Activated CD8-positive, alpha-beta memory T cell treated with anti-CD3 and anti-CD28 coated beads, Interleukin-2, amount 50 U/mL, for 1 hour (primary cell): ENCODE measurements around the gene GALNT17.

ENCODE experiments used
- DNase-seq: peaks from one replicate; pipeline ENCODE4 v3.0.0-alpha.2; 2020; ENCODE audit errors: extremely low read depth

GALNT17 gene

GRCh38 chr7:71389976-71390375, 258.0 kb downstream of the GALNT17 start:
- DNase-seq: no peak

GRCh38 chr7:71393661-71394060, 261.7 kb downstream of the GALNT17 start:
- no peak for DNase-seq

GRCh38 chr7:71402684-71403083, 270.7 kb downstream of the GALNT17 start:
- no peak for DNase-seq

GRCh38 chr7:71403202-71403946, 271.4 kb downstream of the GALNT17 start:
- no peak for DNase-seq

- DNase-seq: no peak
These were observed 272.9 kb downstream of the GALNT17 start for GRCh38 chr7:71404726-71405345.

GRCh38 chr7:71408271-71408670, 276.3 kb downstream of the GALNT17 start:
- no peak for DNase-seq

DNA sequence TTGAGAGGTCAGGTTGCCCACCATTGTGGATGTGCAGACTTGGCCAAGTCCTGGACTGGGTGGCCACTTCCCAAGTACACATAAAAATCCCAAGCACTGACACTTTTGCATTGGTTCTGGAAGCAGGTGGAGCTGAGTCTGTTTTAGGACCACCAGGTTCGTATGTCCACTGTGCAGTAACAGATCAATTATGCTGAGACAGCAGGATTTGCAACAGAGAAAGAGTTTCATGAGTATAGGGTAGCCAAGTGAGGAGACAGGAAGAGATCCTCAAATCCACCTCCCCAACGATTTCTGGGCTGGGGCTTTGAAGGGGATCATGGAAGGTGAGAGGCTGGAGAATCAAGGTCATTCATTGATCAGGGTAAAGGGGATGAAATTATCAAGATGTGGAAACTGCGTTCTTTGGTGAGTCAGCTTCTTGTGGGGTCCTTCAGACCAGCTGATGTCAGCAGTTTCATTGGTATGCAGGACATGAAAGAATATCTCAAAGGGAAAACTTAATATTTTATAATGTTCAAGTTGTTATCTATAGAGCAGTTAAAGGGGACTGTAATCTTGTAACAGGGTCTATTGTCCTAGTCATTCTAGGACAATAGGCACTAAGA, 277.7 kb downstream of the GALNT17 start:
- no peak for DNase-seq

- DNase-seq: no peak
These were observed 279.5 kb downstream of the GALNT17 start for GRCh38 chr7:71411475-71411874.

DNA sequence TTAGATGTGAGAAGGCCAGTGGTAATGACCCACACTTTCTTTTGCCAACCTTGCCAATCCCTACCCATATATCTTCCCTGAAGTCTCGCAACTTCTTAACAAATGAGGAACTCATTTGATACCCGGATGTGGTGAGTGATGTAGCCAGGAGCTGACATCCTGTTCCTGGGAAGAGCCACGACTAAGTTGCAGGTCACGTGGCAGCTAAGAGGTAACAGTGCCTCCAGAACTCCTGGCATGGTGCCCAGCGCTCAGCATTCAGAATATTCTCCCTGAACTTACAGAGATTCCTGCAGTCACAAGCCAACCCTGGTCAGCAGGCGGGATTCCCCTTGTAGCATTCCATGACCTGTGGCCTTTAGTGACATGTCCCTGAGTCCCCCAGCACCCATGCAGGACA, 282.5 kb downstream of the GALNT17 start:
- DNase-seq: no peak

DNA sequence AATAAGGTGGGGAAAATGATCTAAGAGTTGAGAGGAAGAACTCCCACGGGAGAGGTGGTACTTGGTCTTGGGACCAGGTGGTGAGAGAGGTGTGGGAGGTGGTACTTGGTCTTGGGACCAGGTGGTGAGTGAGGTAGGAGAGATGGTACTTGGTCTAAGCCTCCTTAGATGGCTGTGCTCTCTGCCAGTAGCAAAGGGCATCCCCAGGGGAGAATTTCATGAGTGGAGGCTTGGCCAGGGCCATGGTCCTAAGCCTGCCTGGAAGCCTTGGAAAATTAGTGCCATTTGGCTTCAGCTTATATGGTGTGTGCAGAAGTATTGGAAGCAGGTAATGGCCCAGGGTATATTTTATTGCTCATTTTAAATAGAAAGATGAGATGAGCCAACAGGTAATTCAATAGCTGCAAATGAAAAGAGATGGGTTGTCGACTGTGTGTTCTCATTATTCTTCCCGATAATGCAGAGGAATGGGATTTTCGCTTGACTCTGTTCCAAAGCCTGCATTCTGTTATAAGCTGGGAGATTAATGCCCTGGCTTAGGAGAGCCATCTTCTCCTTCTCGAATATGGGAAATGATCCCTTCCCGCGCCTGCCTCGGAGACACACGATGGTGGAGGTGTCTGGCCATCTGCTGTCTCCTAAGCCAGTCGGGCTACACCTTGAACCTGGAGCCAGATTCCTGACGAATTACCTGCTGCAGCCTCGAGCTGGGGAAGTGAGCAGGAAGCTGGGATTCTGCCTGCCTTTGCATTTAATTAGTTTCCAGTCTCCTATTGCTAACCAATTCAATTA, 287.8 kb downstream of the GALNT17 start:
- DNase-seq: no peak

GRCh38 chr7:71422104-71422503, 290.2 kb downstream of the GALNT17 start:
- no peak for DNase-seq

- no peak for DNase-seq
These were observed 292.5 kb downstream of the GALNT17 start for GRCh38 chr7:71424166-71425035.

DNA sequence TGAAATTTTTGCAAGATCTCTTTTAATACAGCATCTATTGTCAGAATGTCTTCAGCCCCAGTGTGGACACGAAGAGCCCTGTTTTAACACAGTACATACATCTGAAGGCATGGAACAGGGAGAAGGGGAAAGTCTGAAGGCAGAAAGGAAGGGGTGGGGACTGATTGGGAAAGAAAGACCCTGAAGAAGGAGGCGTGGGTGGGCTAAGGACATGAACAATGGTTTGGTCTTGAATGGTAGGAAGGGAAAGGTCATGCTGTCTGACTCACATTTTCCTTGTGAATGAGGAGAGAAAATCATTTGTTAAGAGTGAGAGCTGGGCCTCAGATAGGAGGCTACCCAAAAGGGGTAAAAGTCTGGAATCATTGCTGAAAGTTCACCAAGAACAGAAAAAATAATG, 297.1 kb downstream of the GALNT17 start:
- no peak for DNase-seq

DNA sequence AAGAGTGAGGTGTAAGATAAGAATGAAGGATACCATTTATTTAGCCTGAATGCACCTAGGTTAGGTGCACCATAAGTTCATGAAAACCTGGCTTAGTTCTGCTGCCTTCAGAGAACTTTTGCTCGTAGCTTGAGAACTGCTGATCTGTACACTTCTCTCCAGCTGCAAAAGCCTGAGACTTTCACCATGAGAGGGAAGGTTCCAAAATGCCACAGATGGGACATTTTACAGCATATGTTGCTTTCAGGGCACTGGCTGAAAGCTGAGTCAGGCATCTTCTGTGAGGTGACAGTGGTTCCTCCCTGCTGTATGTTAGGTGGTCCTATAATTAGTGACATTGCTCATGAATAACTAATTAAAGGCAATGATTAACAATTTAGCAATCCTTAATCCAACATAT, 298.3 kb downstream of the GALNT17 start:
- no peak for DNase-seq

DNA sequence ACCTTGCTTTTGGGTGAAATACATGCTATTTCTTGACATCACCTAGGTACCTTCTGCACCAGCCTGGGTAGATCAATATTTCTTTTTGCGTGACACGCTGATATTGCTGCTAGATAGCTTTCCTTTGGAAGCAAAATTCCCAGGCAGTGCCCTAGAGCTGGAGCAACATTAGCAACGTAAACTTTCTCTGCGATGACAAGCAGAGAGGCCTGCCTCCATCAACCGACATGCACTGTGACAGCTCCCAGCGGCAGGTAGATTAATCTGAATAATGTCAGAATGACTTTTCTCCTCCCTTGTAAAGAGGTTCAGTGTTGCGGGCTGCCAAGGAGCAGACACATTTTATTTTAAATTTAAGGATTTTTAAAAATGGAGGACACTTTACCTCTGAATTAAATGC, 307.4 kb downstream of the GALNT17 start:
- DNase-seq: no peak

DNA sequence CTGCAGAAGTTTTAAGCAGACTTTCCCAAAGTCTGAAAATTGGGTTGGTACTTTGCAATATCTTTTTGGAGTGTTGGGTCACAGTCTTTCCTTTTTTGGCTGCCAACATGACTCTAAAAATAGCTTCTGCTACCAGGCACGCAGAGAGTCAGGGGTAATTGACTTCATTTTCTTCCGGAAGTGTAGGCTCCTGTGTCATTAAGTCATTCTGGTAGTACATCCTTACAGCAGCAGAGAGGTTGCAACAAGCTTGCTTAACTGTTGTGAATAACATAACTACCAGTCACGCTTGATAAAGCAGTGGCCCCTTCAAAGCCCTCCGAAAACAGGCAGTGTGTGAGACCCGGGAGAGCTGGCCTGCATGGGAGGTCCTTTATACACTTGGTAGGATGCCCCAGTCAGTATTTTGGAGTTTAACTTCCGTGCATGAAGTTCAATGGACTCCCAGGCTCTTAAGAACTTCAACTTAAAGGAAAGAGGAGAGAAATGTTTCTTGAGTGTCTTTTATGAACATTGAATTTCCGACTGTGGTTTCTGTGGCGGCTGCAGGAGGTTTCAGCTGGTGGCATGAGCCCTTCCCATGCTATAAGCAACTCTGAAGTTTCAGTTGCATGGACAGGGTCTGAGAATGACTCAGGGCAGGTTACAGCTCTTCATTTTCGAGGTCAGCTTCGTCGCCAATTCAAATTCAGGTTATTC, 310.7 kb downstream of the GALNT17 start:
- DNase-seq: no peak

DNA sequence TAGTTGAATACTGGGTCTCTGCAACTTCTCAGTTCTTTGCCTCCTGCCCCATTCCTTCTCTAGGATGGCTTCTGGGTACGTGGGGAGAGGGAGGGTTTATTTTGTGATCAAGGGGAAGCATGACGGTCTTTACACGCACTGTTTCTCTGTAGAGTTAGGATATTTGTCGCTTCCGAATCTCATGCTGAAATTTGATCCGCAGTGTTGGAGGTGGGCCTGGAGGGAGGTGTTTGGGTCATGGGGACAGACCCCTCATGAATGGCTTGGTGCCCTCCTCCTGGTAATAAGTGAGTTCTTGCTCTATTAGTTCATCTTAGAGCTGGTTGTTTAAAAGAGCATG, 311.2 kb downstream of the GALNT17 start:
- no peak for DNase-seq

- DNase-seq: no peak
These were observed 312.2 kb downstream of the GALNT17 start for GRCh38 chr7:71444130-71444529.

DNA sequence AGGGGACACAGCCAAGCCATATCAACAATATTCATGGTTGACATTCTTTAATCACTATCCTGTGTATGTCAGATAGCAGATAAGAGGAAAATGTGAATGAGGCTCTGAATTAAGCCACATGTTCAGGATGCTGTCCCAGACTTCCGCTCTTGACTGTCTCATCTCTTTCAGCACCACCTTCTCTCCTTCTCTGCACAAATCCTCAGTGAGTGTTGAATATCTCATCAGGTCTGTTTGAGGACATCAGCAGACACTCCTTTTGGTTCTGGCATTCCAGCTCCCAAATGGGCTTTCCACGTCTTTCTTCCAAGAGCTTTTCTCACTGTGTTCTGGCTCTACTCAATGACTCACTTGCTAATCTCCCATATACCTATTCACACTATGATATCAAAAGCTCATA, 321.7 kb downstream of the GALNT17 start:
- no peak for DNase-seq

DNA sequence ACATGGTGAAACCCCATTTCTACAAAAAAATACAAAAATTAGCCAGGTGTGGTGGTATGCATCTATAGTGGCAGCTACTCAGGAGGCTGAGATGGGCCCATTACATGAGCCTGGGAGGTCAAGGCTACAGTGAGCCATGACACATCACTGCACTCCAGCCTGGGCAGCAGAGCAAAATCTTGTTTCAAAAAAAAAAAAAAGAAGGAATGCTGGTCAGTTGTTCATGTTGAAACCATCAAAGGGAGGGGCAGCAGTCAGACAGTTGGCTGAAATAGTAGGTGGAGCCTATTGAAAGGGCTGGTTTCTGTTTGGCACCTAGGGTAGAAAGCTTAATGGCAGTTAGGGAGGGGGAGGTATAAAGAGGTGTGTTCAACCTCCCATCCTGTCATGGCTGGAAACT, 323.0 kb downstream of the GALNT17 start:
- no peak for DNase-seq

DNA sequence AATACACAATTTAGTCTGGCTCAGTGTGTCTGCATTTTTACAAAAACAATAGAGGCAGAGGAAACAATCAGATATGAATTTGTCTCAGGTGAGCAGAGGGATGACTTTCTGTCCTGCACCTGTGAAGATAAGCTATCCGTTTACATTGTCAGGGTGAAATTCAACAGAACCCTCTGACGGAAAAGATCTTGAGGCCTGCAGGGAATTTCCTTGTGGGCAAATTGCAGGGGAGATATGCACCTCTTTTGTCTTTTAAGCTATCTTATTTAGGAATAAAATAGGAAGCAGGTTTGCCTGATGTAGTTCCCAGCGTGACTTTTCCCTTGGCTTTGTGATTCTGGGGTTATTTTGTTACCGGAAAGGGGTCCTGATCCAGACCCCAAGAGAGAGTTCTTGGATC, 325.1 kb downstream of the GALNT17 start:
- DNase-seq: no peak
